Endothelial cell of hepatic sinusoid (primary cell): ENCODE data around the gene ABCA13.

Experiments
- in situ Hi-C: cut with HindIII; loops from 2 replicates; pipeline ENCODE4 v1.10.0; 2017; ENCODE audit warnings: low sequenced_read_pairs

The ABCA13 gene

DNA sequence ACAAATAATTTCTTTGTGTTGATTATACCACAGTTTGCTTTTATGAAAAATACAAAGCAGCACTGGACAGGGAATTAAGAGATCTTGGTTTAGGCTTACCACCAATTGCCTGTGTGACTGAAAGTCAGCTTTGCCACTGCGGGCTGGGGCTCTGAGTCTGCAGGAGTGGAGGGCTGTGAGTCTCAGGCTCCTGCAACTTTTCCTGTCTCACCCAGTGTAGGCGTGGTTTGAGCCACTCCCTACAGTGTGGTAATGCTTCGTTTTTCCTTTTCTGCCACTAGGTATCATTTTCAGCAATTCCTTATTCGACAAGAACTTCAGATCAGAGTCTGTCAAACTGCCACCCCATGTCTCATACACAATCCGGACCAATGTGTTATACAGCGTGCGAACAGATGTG lies 180.6 kb downstream of the ABCA13 start:
- in situ Hi-C loops, result no loop called here

- in situ Hi-C loops, result no loop called here
These were observed 184.1 kb downstream of the ABCA13 start for GRCh38 chr7:48355346-48355745.

DNA sequence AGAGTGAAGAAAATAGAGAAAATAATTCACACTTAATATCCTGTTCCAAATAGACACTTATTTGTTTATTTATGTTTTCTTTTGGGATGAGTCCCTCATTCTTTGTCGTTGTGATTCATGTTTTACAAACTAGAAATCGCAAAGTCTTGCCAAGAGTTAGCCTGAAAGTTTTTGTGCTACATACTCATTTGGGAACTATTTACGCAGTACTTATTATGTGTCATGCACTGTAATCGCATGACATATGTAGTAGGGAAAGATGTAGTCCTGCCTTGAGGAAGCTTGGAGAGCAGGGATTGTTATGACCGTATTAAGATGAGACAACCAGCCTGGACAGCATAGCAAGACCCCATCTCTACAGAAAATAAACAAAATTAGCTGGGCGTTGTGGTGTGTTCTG lies 189.3 kb downstream of the ABCA13 start:
- in situ Hi-C loops, result no loop called here

- in situ Hi-C loops, result no loop called here
These were observed 191.9 kb downstream of the ABCA13 start for GRCh38 chr7:48363174-48363573.

DNA sequence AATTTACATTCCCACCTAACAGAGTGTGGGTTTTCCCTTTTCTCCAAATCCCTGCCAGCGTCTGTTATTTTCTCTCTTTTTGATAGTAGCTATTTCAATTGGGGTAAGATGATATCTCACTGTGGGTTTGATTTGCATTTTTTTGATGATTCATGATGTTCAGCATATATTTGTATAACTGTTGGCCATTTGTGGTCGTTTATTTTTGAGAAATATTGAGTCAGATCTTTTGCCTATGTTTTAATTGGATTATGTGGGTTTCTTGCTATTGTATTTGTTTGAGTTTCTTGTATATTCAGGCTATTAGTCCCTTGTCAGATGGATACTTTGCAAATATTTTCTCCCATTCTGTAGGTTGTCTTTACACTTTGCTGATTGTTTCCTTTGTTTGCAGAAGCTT lies 193.8 kb downstream of the ABCA13 start:
- in situ Hi-C loops, result no loop called here

GRCh38 chr7:48366096-48366495 lies 194.8 kb downstream of the ABCA13 start:
- in situ Hi-C loops, result no loop called here

GRCh38 chr7:48376263-48376662 lies 205.0 kb downstream of the ABCA13 start:
- in situ Hi-C loops, result no loop called here

DNA sequence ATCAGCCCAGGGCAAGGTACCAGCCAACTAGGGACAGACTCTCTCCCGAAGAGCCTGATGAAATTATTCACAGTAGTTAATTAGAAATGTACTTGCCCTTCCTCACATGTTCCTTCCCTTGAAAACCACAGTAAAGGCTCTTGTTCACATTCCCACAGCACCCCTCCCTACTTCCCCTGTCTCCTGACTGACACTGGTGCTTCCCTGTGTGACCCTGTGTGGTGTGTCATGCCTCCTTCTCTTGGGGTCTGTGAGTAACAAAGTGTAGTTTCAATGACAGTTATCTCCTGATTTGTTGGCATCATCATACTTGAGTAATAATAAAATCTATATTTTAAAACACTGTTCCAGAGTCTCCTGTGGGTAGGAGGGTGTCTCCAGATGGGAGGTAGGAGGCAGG lies 209.7 kb downstream of the ABCA13 start:
- in situ Hi-C loops, result no loop called here

GRCh38 chr7:48381571-48381970 lies 210.3 kb downstream of the ABCA13 start:
- in situ Hi-C loops, result no loop called here

GRCh38 chr7:48384180-48384752 lies 213.0 kb downstream of the ABCA13 start:
- in situ Hi-C loops, result no loop called here

GRCh38 chr7:48387932-48388331 lies 216.7 kb downstream of the ABCA13 start:
- in situ Hi-C loops, result no loop called here

DNA sequence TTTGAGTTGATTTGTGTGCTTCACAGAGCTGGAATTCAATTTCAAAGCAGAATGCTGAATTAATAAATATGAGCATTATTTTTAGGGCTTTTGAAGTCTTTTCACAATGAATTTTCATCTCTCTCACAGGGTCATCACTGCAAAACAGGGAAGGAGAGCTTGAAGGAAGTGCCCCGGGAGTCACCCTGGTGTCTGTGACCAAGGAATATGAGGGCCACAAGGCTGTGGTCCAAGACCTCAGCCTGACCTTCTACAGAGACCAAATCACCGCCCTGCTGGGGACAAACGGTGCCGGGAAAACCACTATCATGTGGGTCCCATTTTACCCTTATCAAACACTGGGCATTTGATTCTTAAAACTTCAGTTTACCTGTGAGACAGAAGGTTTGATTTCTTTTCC lies 217.7 kb downstream of the ABCA13 start:
- in situ Hi-C loops, result no loop called here

DNA sequence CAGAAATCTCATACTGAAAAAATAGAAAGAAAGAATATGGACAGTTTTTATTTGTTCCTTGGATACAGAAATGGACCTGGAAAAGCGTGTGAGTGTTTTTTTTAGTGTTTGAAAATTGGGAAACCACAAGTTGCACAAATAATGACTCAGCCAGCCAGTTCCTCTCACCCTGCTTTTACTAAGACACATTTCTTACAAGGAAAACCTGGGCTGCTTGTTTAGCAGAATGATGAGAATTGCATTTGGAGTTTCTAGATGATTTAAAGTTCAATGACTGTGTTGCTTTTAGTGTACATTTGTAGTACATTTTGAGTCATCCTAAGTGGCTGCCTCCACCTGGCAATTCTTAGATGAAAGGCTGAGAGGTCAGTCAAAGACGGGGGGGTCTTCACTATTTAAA lies 218.7 kb downstream of the ABCA13 start:
- in situ Hi-C loops, result no loop called here

GRCh38 chr7:48390388-48391327 lies 219.4 kb downstream of the ABCA13 start:
- in situ Hi-C loops, result no loop called here

GRCh38 chr7:48398191-48398590 lies 226.9 kb downstream of the ABCA13 start:
- in situ Hi-C loops, result no loop called here

DNA sequence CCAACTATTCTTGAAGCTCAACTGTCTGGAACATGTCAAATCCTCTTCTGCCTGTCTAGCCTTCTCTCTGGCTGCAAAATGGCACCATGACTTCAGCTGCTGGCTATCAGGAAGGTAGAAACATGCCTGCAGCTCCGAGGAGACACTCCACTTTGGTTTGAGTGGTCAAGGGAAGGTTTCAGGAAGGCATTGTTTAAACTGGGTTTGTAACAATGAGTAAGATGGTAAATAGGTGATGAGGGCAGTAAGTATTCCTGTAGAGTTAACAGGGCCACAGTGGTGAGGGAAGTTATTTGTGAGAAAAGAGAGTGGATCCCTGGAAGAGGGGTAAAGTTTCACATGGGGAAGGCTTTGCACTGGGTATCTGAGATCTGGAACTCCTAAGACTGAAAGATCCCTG lies 231.5 kb downstream of the ABCA13 start:
- in situ Hi-C loops, result no loop called here

- in situ Hi-C loops, result no loop called here
These were observed 237.5 kb downstream of the ABCA13 start for GRCh38 chr7:48408731-48409130.

- in situ Hi-C loops, result loop anchor here (5.0 kb wide), 3 partner anchors 64 to 89 kb away; no protein-coding TSS in a partner anchor
These were observed 240.4 kb downstream of the ABCA13 start for GRCh38 chr7:48411619-48412018.

- in situ Hi-C loops, result loop anchor here (5.0 kb wide), 3 partner anchors 67 to 92 kb away; no protein-coding TSS in a partner anchor
These were observed 242.9 kb downstream of the ABCA13 start for GRCh38 chr7:48414011-48414732.

GRCh38 chr7:48416327-48416908 lies 245.2 kb downstream of the ABCA13 start:
- in situ Hi-C loops, result no loop called here

DNA sequence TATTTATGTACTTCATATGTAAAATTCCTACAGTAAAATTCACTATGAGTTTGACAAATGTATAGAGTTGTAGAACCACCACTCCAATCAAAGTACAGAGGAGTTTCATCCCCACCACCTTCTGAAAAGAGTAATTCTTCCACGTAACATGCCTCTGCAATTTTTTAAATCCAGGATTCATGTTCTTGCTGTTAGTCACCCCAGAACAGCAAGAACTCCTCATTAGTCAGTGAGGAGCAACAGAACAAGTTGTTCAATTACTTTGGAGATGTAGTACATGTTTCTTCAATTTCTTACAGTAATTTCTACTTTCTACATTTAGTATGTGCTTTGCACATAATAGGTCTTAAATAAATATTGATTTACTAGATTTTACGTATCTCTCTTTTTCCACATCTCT lies 248.1 kb downstream of the ABCA13 start:
- in situ Hi-C loops, result no loop called here
